ENCODE results near the gene TRAK1.

DNA sequence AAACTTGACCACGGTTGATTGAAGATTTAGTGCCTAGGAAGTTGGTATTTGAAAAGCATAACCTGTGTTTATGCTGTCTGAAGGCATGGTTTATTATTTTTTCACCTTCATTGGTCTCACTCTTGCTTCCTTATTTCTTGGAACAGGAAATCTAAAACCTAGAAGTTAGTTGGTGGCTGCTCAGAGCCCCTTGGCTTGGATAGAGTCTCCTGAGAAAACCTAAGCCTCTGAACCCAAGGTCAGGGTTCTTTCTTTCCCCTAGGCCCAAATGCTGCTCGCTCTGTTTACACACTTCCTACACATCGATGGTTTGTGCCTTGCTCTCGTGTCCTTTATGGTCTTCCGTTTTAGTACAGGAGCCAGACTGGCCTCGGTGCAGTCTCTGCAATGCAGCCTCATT is 82.2 kb downstream of the TRAK1 start:
- TF ChIP-seq, protein P1, sequence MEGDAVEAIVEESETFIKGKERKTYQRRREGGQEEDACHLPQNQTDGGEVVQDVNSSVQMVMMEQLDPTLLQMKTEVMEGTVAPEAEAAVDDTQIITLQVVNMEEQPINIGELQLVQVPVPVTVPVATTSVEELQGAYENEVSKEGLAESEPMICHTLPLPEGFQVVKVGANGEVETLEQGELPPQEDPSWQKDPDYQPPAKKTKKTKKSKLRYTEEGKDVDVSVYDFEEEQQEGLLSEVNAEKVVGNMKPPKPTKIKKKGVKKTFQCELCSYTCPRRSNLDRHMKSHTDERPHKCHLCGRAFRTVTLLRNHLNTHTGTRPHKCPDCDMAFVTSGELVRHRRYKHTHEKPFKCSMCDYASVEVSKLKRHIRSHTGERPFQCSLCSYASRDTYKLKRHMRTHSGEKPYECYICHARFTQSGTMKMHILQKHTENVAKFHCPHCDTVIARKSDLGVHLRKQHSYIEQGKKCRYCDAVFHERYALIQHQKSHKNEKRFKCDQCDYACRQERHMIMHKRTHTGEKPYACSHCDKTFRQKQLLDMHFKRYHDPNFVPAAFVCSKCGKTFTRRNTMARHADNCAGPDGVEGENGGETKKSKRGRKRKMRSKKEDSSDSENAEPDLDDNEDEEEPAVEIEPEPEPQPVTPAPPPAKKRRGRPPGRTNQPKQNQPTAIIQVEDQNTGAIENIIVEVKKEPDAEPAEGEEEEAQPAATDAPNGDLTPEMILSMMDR (optimal IDR thresholded peaks at IDR 0.05 in 1 of 3, IDR thresholded peaks at IDR 0.05 in 1 of 3, conservative IDR thresholded peaks at IDR 0.05 in 1 of 3; ENCODE audit: extremely low read depth in 1 of 3, insufficient read depth in 2 of 3, low read length in 3 of 3): no peak
- no peak for TF ChIP-seq EZH2 (IDR thresholded peaks at IDR 0.05; ENCODE audit: low read length)
